ENCODE results near the gene ERP29.

The ERP29 gene

GRCh38 chr12:111978545-111978944, 34.7 kb upstream of the ERP29 start:
- no peak for DNase-seq (ENCODE audit: insufficient read length, low spot score)
- TF ChIP-seq CTCF (IDR thresholded peaks at IDR 0.05; ENCODE audit: insufficient read depth, missing control alignments): no peak
- FAIRE-seq: no peak

DNA sequence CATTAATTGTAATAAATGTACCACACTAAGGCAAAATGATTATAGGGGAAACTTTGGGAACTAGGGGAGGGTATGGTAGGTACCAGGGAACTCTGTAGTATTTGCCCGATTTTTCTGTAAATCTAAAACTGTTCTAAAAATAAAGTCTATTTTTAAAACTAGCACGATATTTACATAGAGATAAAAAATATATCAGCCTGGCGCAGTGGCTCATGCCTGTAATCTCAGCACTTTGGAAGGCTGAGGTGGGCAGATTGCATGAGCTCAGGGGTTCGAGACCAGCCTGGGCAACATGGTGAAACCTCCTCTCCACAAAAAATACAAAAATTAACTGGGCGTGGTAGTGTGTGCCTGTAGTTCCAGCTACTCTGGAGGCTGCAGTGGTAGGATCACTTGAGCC, 32.6 kb upstream of the ERP29 start:
- no peak for FAIRE-seq
- TF ChIP-seq CTCF (IDR thresholded peaks at IDR 0.05; ENCODE audit: insufficient read depth, missing control alignments): no peak

GRCh38 chr12:111981987-111982386, 31.2 kb upstream of the ERP29 start:
- no peak for TF ChIP-seq CTCF (IDR thresholded peaks at IDR 0.05; ENCODE audit: insufficient read depth, missing control alignments)
- FAIRE-seq (no peak), DNase-seq (ENCODE audit: insufficient read length, low spot score) (no peak)

More for the DNA sequence above, 32.6 kb upstream of the ERP29 start:
- DNase-seq (ENCODE audit: insufficient read length, low spot score): no peak

GRCh38 chr12:111984820-111985219, 28.4 kb upstream of the ERP29 start:
- TF ChIP-seq CTCF (IDR thresholded peaks at IDR 0.05; ENCODE audit: insufficient read depth, missing control alignments): no peak
- DNase-seq (ENCODE audit: insufficient read length, low spot score) (no peak), FAIRE-seq (peak; percentile 61)

DNA sequence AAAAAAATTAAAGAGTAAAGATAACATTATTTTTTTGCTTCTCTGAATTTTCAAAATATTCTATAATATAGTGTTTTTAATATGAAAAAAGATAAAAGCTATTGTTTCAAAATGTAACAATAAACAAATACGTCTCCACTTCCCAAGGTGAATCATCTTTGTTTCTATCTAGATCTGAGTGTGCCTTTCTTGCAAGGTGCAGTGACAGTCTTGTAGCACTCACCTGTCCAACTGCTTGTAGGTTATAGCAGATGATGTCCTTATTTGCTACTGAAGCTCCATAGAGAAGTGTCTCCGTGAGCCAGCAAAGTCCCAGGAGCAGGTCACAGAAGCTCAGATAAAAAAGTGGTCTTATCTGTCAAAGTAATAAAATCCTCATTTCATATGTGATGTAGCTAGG, 21.7 kb upstream of the ERP29 start:
- TF ChIP-seq CTCF (IDR thresholded peaks at IDR 0.05; ENCODE audit: insufficient read depth, missing control alignments): no peak
- DNase-seq (ENCODE audit: insufficient read length, low spot score) (no peak), FAIRE-seq (no peak)

- FAIRE-seq (no peak), DNase-seq (ENCODE audit: insufficient read length, low spot score) (no peak)
- no peak for TF ChIP-seq CTCF (IDR thresholded peaks at IDR 0.05; ENCODE audit: insufficient read depth, missing control alignments)
These were observed 21.3 kb upstream of the ERP29 start for GRCh38 chr12:111991946-111992345.

DNA sequence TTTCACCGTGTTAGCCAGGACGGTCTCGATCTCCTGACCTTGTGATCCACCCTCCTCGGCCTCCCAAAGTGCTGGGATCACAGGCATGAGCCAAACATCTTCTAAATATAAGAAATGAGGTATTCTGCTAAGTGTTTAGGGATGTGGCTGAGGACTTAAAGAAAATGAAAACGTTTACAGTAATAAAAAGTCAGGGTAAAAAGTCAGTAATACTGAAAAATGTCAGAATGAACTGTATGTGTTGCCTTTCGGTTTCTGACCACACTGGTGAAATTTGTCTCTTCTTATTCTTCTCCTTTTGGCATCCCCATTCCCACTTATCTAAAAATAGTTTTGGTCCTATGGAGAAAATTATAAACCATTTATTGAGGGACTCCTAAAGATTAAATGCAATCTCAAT, 20.8 kb upstream of the ERP29 start:
- DNase-seq (ENCODE audit: insufficient read length, low spot score): no peak
- no peak for FAIRE-seq
- no peak for TF ChIP-seq CTCF (IDR thresholded peaks at IDR 0.05; ENCODE audit: insufficient read depth, missing control alignments)
